GM18517 (cell line): ENCODE results near the gene MEGF6.

Experiments used
- ATAC-seq: cut with Tn5 transposase; IDR thresholded peaks from one replicate; pipeline ENCODE4 v1.9.1; 2021; ENCODE audit warnings: mild to moderate bottlenecking, moderate library complexity; ENCODE audit not compliant: unreplicated experiment

Gene MEGF6

DNA sequence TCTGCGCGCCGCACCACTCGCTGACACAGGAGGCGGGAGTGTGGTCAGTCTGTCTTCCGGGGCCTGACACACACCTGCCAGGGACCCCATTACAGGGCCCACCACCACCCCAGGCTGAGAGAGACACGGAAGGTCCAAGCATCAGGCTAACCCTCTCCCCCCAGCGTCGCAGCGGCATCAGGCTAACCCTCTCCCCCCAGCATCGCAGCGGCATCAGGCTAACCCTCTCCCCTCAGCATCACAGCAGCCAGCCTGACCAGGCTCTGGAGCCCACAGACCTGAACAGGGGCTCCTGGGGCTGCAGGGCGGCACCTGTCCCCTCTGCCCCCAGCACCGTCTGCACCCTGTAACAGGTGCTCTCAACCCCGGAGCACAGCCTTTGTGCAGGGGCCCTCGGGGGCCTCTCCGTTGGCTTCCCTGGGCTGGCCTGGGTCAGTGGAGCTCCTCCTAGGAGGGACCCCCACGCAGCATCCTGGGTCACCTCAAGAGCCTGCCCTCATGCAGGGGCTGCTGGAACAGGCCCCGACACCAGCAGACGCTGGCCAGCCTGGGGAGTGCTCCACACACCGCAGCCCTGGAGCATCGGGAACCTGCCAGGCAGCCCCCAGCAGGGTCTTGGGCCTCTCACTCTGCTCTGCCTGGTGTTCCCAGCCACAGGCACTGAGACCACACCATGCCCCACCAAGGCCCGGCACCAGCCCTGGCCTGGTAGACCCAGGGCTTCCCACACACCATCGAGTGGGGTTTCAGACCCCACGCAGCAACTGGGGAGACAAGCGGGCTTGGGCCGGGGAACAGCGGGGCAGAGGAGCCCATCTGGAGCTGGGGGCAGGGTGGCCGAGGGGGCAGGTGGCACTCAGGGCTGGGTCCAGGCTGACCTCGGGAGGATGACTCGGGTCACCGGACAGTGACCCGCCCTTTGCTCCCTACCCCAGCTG is 67.0 kb downstream of the MEGF6 start:
- ATAC-seq = no peak

- no peak for ATAC-seq
Measured at GRCh38 chr1:3543076-3544039, 68.0 kb downstream of the MEGF6 start.

DNA sequence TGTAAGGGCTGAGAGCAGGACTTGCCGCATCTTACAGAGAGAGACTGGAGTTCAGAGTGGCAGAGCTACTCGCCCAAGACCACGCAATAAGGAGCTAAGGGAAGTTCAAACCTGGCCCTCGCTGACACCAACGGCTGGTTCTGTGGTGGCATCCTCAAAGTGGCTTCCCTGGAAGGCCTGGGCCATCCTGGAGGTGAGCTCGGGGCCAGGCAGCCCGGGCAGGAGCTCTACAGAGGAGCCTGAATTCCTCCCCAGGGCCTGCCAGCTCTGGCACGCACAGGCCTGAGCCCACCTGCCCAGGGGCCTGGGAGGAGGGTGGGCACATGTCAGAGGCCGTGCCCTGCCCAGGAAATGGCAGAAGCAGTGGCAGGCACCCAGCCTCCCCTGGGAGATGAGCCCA is 68.6 kb downstream of the MEGF6 start:
- no peak for ATAC-seq

GRCh38 chr1:3541936-3542335 is 69.4 kb downstream of the MEGF6 start:
- no peak for ATAC-seq

GRCh38 chr1:3541465-3541864 is 69.8 kb downstream of the MEGF6 start:
- ATAC-seq = no peak

DNA sequence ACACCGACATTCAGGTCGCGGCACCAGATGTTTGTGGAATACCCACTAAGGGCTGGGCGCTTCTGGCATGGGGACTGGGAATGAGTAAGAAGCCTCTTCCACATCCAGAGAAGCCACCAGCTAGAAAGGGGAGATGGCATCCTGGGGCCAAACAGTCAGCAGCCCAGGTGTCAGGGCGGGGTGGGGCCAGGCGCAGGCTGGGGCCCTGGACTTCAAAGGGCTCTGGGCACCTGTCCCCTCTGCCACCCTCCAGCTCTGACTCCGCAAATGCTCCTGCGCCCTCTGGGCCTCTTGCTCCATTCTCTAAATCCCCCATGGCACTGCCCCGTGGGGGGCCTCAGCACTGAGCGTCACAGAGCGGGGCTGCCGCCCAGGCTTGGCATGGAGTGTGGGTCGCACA is 70.4 kb downstream of the MEGF6 start:
- ATAC-seq = no peak

GRCh38 chr1:3539707-3540425 is 71.4 kb downstream of the MEGF6 start:
- no peak for ATAC-seq

DNA sequence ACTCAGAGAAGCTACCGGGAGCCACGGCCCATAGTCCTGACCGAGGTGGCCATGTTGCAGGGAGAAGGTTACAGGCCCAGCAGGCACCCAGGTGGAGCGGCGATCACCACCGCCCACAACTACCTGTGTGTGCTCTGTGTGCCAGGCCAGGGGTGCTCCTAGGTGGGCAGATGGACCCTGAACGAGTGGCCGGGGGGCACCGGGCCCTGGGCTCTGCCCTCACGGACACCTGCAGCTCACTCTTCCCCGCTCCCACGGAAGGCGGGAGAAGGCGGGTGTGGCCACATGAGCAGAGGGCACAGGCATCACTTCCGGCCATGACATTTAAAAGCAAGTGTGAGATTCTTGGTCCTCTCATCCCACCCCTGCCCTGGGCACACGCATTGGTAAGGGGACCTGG is 73.9 kb downstream of the MEGF6 start:
- no peak for ATAC-seq

- ATAC-seq = no peak
Measured at GRCh38 chr1:3536420-3537195, 74.7 kb downstream of the MEGF6 start.

GRCh38 chr1:3535732-3536131 is 75.6 kb downstream of the MEGF6 start:
- no peak for ATAC-seq

- no peak for ATAC-seq
Measured at GRCh38 chr1:3534803-3535637, 76.3 kb downstream of the MEGF6 start.

DNA sequence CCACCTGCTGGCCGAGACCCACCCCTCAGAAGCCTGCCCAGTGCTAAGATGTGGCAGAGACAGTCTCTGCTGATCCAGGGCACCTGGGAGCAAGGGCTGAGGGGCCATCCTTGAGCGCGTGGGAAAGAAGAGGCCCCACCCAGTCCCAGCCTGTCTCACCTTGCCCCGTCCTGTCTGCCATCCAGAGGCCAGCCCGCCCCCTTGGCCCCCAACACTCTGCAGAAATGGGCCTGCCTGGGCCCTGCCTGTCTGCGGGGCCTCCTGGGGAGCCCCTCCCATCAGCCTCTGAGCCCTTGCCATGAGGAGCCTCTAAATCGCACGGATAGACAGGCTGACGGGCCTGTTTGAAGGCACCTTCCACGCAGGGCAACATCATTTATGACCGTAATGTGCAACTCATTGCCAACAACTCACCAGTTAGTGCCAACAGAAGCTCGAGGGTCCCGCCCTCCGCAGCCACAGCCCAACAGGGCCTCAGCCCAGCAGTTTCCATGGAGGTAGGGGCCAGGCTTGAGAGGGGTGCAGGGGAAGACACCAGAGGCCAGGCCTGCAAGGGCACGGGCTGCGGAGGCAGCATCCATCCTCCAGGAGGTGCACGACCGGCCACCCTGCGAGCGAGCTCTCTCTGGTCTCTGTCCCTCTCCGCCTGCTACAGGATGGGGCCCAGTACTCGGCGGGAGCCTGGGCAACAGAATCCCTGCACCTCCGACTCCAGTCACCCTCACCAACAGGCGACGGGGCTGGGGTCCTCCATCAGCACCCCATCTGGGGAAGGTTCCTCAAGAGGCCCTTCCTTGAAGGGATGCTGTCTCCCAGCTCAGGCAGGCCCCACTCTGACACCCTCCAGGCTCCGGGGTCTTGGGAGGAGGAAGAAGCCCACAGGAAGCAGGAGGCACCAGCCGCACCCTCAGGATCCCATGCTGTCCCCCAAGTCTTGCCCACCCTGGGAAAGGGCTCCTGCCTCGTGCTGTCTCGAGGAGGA is 78.0 kb downstream of the MEGF6 start:
- no peak for ATAC-seq

DNA sequence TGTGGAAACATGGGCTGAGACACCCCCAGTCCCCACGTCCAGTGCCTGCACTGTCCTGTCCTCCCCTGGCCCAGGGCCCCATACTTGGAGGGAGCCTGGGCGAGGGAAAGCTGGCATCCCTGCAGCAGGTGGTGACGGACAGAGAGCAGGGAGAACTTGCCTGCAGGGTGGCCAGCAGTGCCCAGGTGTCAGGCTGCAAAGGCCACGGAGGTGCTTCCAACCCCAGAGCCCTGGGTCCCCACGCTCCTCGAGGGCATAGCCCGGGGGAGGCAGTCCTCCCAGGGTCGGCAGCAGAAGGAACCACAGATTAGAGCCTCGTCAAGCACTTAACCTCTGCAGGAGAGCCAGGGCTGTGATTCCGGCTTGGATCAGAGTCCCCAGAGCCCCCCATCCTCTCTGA is 79.4 kb downstream of the MEGF6 start:
- ATAC-seq = no peak

GRCh38 chr1:3530926-3531818 is 80.1 kb downstream of the MEGF6 start:
- ATAC-seq = no peak

DNA sequence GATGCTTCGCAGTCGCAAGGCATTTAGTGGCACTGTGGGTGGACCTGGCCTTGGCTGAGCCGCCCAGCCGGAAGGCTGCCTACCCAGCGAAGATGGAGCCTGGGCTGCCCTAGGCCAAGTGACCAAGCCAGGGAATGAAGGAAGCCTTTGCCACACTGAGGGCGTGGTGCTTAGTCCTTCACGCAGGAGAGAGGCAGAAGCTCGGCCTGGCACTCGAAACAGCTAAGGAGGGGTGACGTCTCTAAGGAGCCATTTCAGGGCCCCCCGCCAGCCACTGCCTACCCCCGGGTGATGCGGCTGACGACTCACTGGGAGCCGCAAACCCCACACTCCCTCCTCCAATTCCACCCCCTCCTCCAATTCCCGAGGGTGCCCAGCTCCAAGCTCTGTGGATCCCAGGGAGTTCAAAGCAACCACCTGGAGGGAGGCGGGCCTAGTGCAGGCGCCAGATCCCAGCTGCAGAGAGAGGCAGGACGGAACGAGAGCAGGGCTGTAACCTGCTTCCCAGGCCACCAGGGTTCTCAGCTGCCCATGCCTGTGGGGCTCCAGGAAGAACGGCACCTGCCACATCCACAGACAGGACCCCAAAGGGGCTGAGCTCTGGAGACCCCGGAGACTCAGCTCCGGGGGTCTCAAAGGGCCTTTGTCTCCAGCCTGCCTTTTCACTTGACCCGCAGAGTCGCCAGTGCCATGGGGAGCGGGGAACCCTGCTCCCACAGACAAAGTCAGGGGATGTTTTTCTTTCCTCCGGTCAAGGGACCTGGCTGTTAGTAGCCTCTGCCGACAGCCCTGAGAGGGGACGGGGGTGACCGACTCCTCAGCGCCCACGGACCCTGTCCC is 81.0 kb downstream of the MEGF6 start:
- no peak for ATAC-seq

DNA sequence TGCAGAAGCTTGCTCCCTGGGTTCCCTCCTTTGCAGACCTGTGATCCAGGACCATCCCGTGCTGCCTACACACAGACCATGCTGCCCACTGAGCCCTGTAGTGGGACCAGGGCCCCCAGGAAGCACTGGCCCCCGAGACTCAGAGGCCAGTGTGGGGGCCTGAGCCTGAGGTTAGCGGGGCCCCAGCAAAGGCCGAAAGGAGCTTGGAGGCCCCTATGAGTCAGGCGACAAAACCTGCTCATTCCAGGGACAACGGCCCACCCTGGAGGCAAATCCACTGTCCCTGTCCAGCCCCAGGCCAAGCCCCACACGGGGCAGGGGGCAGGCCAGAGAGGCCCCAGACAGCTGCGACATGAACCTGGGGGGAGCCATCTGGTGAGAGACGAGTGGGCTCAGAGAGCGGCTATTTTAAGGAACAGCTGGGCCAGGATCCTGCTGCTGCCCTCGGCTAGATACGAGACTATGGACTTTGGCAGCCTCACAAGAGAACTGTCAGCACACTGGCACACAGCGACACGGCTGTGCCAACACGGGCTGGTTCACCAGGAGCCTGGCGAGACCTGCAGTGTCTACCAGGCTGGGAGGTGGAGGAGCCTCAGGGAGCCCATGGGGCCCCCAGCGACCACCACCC is 82.1 kb downstream of the MEGF6 start:
- ATAC-seq = no peak
